IMR-90 (cell line): ENCODE data around the gene ZFAND2B. TPM values are rescaled to one million over a fixed set of nuclear protein-coding genes. Genes with fewer than 3 reads are reported as not detected.

Experiments
- ATAC-seq: fragments of 200-7000 bp; cut with Tn5 transposase; 2 replicates; pipeline ENCODE4 v1.9.1; 2020; ENCODE audit warnings: low read depth, mild to moderate bottlenecking, moderate library complexity
- BruUV-seq: library from RNA; stranded (reverse); fragments of 400-500 nt; replicated peaks from 2 replicates; lab custom pipeline; 2021; lab: Mats Ljungman, UMichigan
- CTCF ChIA-PET: fragments of 300-600 bp; formaldehyde crosslinking; extraction: SDS; loops from one replicate; lab custom pipeline; 2021; ENCODE audit warnings: antibody characterized with exemption; lab: Yijun Ruan, JAX
- POLR2A ChIA-PET: fragments of 300-600 bp; sonication (Branson Sonifier 250); formaldehyde crosslinking; loops from one replicate; lab custom pipeline; 2022; ENCODE audit warnings: antibody characterized with exemption; ENCODE audit not compliant: unreplicated experiment; lab: Charles Lee
- DNase-seq: peaks from one replicate; pipeline ENCODE4 v3.0.0; 2013
- H2AFZ ChIP-seq: replicated peaks from 2 replicates; pipeline ENCODE3; 2013; ENCODE audit warnings: low read length, mild to moderate bottlenecking; ENCODE audit not compliant: poor library complexity
- H2AK5ac ChIP-seq: 2 replicates; pipeline ENCODE4 v1.6.1; 2013; ENCODE audit warnings: low read depth, low read length, inconsistent platforms
- H2AK9ac ChIP-seq: replicated peaks from 2 replicates; pipeline ENCODE3; 2013; ENCODE audit warnings: mild to moderate bottlenecking, low read depth, low read length, moderate library complexity; ENCODE audit not compliant: poor library complexity
- H2BK120ac ChIP-seq: 2 replicates; pipeline ENCODE4 v1.6.1; 2013; ENCODE audit warnings: low read depth, low read length, inconsistent platforms
- H2BK15ac ChIP-seq: 3 replicates; pipeline ENCODE4 v1.6.1; 2013; ENCODE audit warnings: low read depth, low read length, inconsistent platforms
- H2BK20ac ChIP-seq: 2 replicates; pipeline ENCODE4 v1.6.1; 2013; ENCODE audit warnings: low read depth, mild to moderate bottlenecking, inconsistent platforms, low read length, moderate library complexity
- H2BK5ac ChIP-seq: 2 replicates; pipeline ENCODE4 v1.6.1; 2013; ENCODE audit warnings: mild to moderate bottlenecking, low read depth, low read length, inconsistent platforms; ENCODE audit not compliant: poor library complexity, severe bottlenecking
- H3K14ac ChIP-seq: replicated peaks from 2 replicates; pipeline ENCODE4 v1.6.1; 2013; ENCODE audit warnings: low read depth, low read length, inconsistent platforms
- H3K18ac ChIP-seq: 2 replicates; pipeline ENCODE4 v1.6.1; 2013; ENCODE audit warnings: low read depth, low read length, control low read depth
- H3K23ac ChIP-seq: 2 replicates; pipeline ENCODE4 v1.6.1; 2013; ENCODE audit warnings: low read depth, low read length, inconsistent platforms
- H3K27ac ChIP-seq: 2 replicates; pipeline ENCODE4 v1.5.1; 2013; ENCODE audit warnings: mild to moderate bottlenecking, control low read depth, low read length; ENCODE audit not compliant: insufficient read depth
- H3K27me3 ChIP-seq: 2 replicates; pipeline ENCODE4 v1.6.1; 2013; ENCODE audit warnings: low read length; ENCODE audit not compliant: control insufficient read depth, insufficient read depth
- H3K36me3 ChIP-seq: 2 replicates; pipeline ENCODE4 v1.6.1; 2013; ENCODE audit warnings: low read length, mixed read lengths; ENCODE audit not compliant: control insufficient read depth, insufficient read depth
- H3K4ac ChIP-seq: 2 replicates; pipeline ENCODE4 v1.6.1; 2013; ENCODE audit warnings: low read depth, low read length, inconsistent platforms
- H3K4me1 ChIP-seq: 2 replicates; pipeline ENCODE4 v1.6.1; 2013; ENCODE audit warnings: low read length, mixed read lengths; ENCODE audit not compliant: control insufficient read depth, insufficient read depth
- H3K4me2 ChIP-seq: 2 replicates; pipeline ENCODE4 v1.6.1; 2013; ENCODE audit warnings: low read depth, mild to moderate bottlenecking, control low read depth, low read length, moderate library complexity
- H3K4me3 ChIP-seq: 2 replicates; pipeline ENCODE4 v1.5.1; 2013; ENCODE audit warnings: low read depth, mild to moderate bottlenecking, control low read depth, low read length, moderate library complexity; ENCODE audit not compliant: insufficient read depth
- H3K56ac ChIP-seq: 2 replicates; pipeline ENCODE4 v1.6.1; 2013; ENCODE audit warnings: low read length, inconsistent platforms; ENCODE audit not compliant: insufficient read depth; ENCODE audit errors: extremely low read depth
- H3K79me1 ChIP-seq, 2 experiments: 2 replicates each; pipeline ENCODE4 v1.6.1; 2013; ENCODE audit warnings: low read length in 2 of 2, inconsistent platforms in 1 of 2, low read depth in 1 of 2
- H3K9ac ChIP-seq: 2 replicates; pipeline ENCODE4 v1.6.1; 2013; ENCODE audit warnings: low read depth, low read length, control low read depth
- H3K9me1 ChIP-seq: 2 replicates; pipeline ENCODE4 v1.6.1; 2013; ENCODE audit warnings: low read length, inconsistent platforms; ENCODE audit not compliant: insufficient read depth
- H3K9me3 ChIP-seq: 2 replicates; pipeline ENCODE4 v1.6.1; 2013; ENCODE audit warnings: low read length; ENCODE audit not compliant: control insufficient read depth, insufficient read depth
- H4K20me1 ChIP-seq: 2 replicates; pipeline ENCODE4 v1.6.1; 2013; ENCODE audit warnings: low read length, inconsistent platforms; ENCODE audit not compliant: insufficient read depth
- H4K5ac ChIP-seq: 2 replicates; pipeline ENCODE4 v1.6.1; 2013; ENCODE audit warnings: mild to moderate bottlenecking, low read depth, low read length, control low read depth
- H4K8ac ChIP-seq, 2 experiments: 2 replicates each; pipeline ENCODE4 v1.6.1; 2013; ENCODE audit warnings: low read depth in 2 of 2, low read length in 2 of 2, control low read depth in 1 of 2, inconsistent platforms in 1 of 2
- H4K91ac ChIP-seq: 2 replicates; pipeline ENCODE4 v1.6.1; 2013; ENCODE audit warnings: low read depth, low read length, inconsistent platforms; ENCODE audit not compliant: insufficient read depth
- CHD1 ChIP-seq: IDR thresholded peaks from 2 replicates; pipeline ENCODE4 v1.6.1; 2012; ENCODE audit warnings: low read depth, low read length, improper control_type of control experiment
- FOS ChIP-seq: fragments of 150-350 bp; IDR thresholded peaks from 2 replicates; pipeline ENCODE4 v1.6.1; 2016; ENCODE audit warnings: low read depth, low read length
- MAFK ChIP-seq: IDR thresholded peaks from 2 replicates; pipeline ENCODE4 v1.6.1; 2012; ENCODE audit warnings: low read depth, low read length, improper control_type of control experiment
- POLR2A ChIP-seq: IDR thresholded peaks from 2 replicates; pipeline ENCODE4 v1.6.1; 2012; ENCODE audit warnings: mild to moderate bottlenecking, low read depth, low read length
- WGBS, 2 experiments: methylation state at CpG; one replicate each; pipeline versions ENCODE4 v1.1.5 to v1.1.7; 2013; ENCODE audit warnings: missing lambda C conversion rate in 2 of 2; ENCODE audit not compliant: insufficient read length in 1 of 2; ENCODE audit errors: extremely low coverage in 2 of 2; 5-methylcytosine and 5-hydroxymethylcytosine counted together
- dilution Hi-C: fragments of 300-500 bp; cut with HindIII; formaldehyde crosslinking; loops from one replicate; pipeline ENCODE4 v1.14.3; 2018; ENCODE audit warnings: low sequenced_read_pairs; ENCODE audit not compliant: unreplicated experiment
- in situ Hi-C: fragments of 300-500 bp; cut with MboI; formaldehyde crosslinking; loops from 3 replicates; pipeline ENCODE4 v1.14.3; 2019; ENCODE audit warnings: low sequenced_read_pairs, inconsistent platforms, mixed read lengths
- intact Hi-C: fragments of 100-400 bp; cut with micrococcal nuclease; formaldehyde crosslinking; loops from 2 replicates; pipeline ENCODE4 v1.10.0; 2022
- polyA plus RNA-seq, 3 experiments: library from polyadenylated mRNA; depleted of rRNA; stranded (reverse); fragments of >200 nt; gene quantifications; 2 replicates each; pipeline ENCODE4 v1.2.3, GENCODE V29; 2012; ENCODE audit warnings: low replicate concordance in 1 of 3
- total RNA-seq: library from RNA; depleted of rRNA; stranded (reverse); fragments of >200 nt; gene quantifications from 2 replicates; pipeline ENCODE4 v1.2.3, GENCODE V29; 2012

Gene ZFAND2B
- total and polyA plus RNA-seq, 2 of the 4 experiments (the other 2 are of a cell fraction) = 25.5 to 38.3 TPM

DNA sequence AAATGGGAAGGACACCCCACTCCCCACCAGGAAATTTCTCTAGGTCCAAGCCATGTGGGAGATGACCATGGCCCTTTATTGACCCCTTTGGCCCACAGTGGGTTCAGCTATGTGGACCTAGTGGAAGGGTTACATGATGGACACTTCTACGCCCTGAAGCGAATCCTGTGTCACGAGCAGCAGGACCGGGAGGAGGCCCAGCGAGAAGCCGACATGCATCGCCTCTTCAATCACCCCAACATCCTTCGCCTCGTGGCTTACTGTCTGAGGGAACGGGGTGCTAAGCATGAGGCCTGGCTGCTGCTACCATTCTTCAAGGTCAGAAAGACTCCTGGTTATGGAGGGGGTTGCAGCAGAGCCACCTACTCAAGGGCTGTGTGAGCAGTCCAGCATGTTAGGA lies 40.0 kb downstream of the ZFAND2B start (continued):
- TF ChIP-seq FOS (no peak), CHD1 (no peak)

- POLR2A ChIA-PET = no interaction called here
Observed at GRCh38 chr2:219247678-219248642, 41.4 kb downstream of the ZFAND2B start.

More at GRCh38 chr2:219247678-219248642, 41.4 kb downstream of the ZFAND2B start:
- H4K8ac ChIP-seq = no peak overlapping the region
- H4K5ac ChIP-seq = no peak overlapping the region
- dilution Hi-C loops (no loop called here), in situ Hi-C loops (no loop called here), intact Hi-C loops (no loop called here)
- H2AFZ ChIP-seq = no peak overlapping the region
- H3K4me2 ChIP-seq = no peak overlapping the region
- BruUV-seq = no TSS peak
- H3K9me3 ChIP-seq = no peaks in the 10 kb centered on the region
- peaks cover 23 to 48% of the 10 kb centered on the region in 2 experiments for H3K79me1 ChIP-seq
- H2BK5ac ChIP-seq = no peak overlapping the region
- no peak for ATAC-seq
- no peak overlapping the region for H3K9ac ChIP-seq
- DNase-seq = no peak
- no peak overlapping the region; the same call in 1 of the 2 replicates for H3K4ac ChIP-seq
- no peak overlapping the region for H2BK20ac ChIP-seq
- peak overlapping the region; percentile 13 for H2AK5ac ChIP-seq
- no peak overlapping the region for H4K91ac ChIP-seq
- H4K20me1 ChIP-seq = 0 out of 2 replicates have a peak, but pooled peaks cover 8% of the 10 kb centered on the region
- CTCF ChIA-PET = interaction anchor here (2.3 kb wide), 1 partner anchor 47 kb away, joined by 10 read pairs; no protein-coding TSS in a partner anchor
- H3K36me3 ChIP-seq = peaks cover 21% of the 10 kb centered on the region; the same call in 1 of the 2 replicates
- H3K18ac ChIP-seq = no peak overlapping the region
- peak overlapping the region; percentile 9; the same call in 1 of the 2 replicates for H3K27ac ChIP-seq
- H2AK9ac ChIP-seq = peak overlapping the region; percentile 20
- H3K23ac ChIP-seq = no peak overlapping the region
- peaks cover 49% of the 10 kb centered on the region for H3K9me1 ChIP-seq
- 0 out of 2 replicates have a peak, but pooled peaks have one; percentile 5 for TF ChIP-seq POLR2A
- no peak for TF ChIP-seq MAFK
- 100% methylated on average over 1 of the region's 17 CpGs; no CpG with 5 or more reads in 1 of the 2 experiments for WGBS, 2 experiments
- H2BK15ac ChIP-seq = no peak overlapping the region
- no peak overlapping the region for H3K14ac ChIP-seq
- no peaks in the 10 kb centered on the region for H3K27me3 ChIP-seq
- peaks cover 38% of the 10 kb centered on the region for H3K4me1 ChIP-seq
- H2BK120ac ChIP-seq = no peak overlapping the region; the same call in 1 of the 2 replicates
- H3K4me3 ChIP-seq = no peak overlapping the region
- no peak overlapping the region for H3K56ac ChIP-seq
